Liver (tissue), 9 donors: Measurements from ENCODE around the gene PARP12. TPM values are rescaled to one million over a fixed set of nuclear protein-coding genes. Genes with fewer than 3 reads are reported as not detected.

Experiments
- DNase-seq: peaks from one replicate; pipeline ENCODE4 v3.0.0-alpha.2; 2017; ENCODE audit warnings: low spot score
- H3K27ac ChIP-seq, 2 donors: one replicate each; pipeline ENCODE4 v1.7.0; 2013; ENCODE audit warnings: inconsistent platforms in 2 of 2, low read length in 2 of 2, control low read depth in 1 of 2, low read depth in 1 of 2, mild to moderate bottlenecking in 1 of 2
- H3K27me3 ChIP-seq, 4 donors: one replicate each; pipeline versions ENCODE4 v1.6.1 to v1.7.0; 2013; ENCODE audit warnings: low read length in 3 of 4, inconsistent platforms in 1 of 4, mild to moderate bottlenecking in 1 of 4, moderate library complexity in 1 of 4; ENCODE audit not compliant: control insufficient read depth in 4 of 4, insufficient read depth in 4 of 4
- H3K36me3 ChIP-seq, 4 donors: one replicate each; pipeline versions ENCODE4 v1.6.1 to v1.7.0; 2013; ENCODE audit warnings: low read length in 3 of 4, mild to moderate bottlenecking in 3 of 4, low read depth in 1 of 4, moderate library complexity in 1 of 4; ENCODE audit not compliant: control insufficient read depth in 4 of 4, insufficient read depth in 3 of 4
- H3K4me1 ChIP-seq, 4 donors: one replicate each; pipeline versions ENCODE4 v1.6.1 to v1.7.0; 2013; ENCODE audit warnings: low read length in 3 of 4, mild to moderate bottlenecking in 3 of 4, moderate library complexity in 1 of 4; ENCODE audit not compliant: control insufficient read depth in 4 of 4, insufficient read depth in 4 of 4
- H3K4me3 ChIP-seq, 3 donors: one replicate each; pipeline versions ENCODE4 v1.6.1 to v1.7.0; 2013; ENCODE audit warnings: low read length in 3 of 3, control low read depth in 1 of 3, low read depth in 1 of 3, mild to moderate bottlenecking in 1 of 3
- H3K9ac ChIP-seq, 2 donors: one replicate each; pipeline ENCODE4 v1.7.0; 2013; ENCODE audit warnings: low read length in 2 of 2, mild to moderate bottlenecking in 2 of 2, moderate library complexity in 2 of 2, control low read depth in 1 of 2, low read depth in 1 of 2
- H3K9me3 ChIP-seq, 4 donors: one replicate each; pipeline versions ENCODE4 v1.6.1 to v1.7.0; 2013; ENCODE audit warnings: low read length in 3 of 4; ENCODE audit not compliant: control insufficient read depth in 4 of 4
- CTCF ChIP-seq: fragments of 150-350 bp; IDR thresholded peaks from 2 replicates; pipeline ENCODE4 v1.5.1; 2017; ENCODE audit warnings: improper control_type of control experiment, low read depth, low read length; ENCODE audit not compliant: missing input control
- FOXA1 ChIP-seq: IDR thresholded peaks from 2 replicates; pipeline ENCODE4 v1.6.1; 2016; ENCODE audit warnings: antibody characterized with exemption
- GABPA ChIP-seq, 2 donors: IDR thresholded peaks in 1 of 2; conservative IDR thresholded peaks in 1 of 2; 2 replicates each; pipeline ENCODE4 v1.6.1; 2016; ENCODE audit warnings: antibody characterized with exemption in 2 of 2, mild to moderate bottlenecking in 1 of 2, moderate library complexity in 1 of 2
- HNF4G ChIP-seq: IDR thresholded peaks from 2 replicates; pipeline ENCODE4 v1.6.1; 2016; ENCODE audit warnings: antibody characterized with exemption
- JUND ChIP-seq, 2 donors: IDR thresholded peaks; 2 replicates each; pipeline ENCODE4 v1.6.1; 2016; ENCODE audit warnings: antibody characterized with exemption in 2 of 2
- MAX ChIP-seq: IDR thresholded peaks from 2 replicates; pipeline ENCODE4 v1.6.1; 2016; ENCODE audit warnings: antibody characterized with exemption
- NR2F2 ChIP-seq: IDR thresholded peaks from 2 replicates; pipeline ENCODE4 v1.6.1; 2016; ENCODE audit warnings: antibody characterized with exemption
- RAD21 ChIP-seq, 2 donors: IDR thresholded peaks; 2 replicates each; pipeline ENCODE4 v1.6.1; 2016; ENCODE audit warnings: antibody characterized with exemption in 2 of 2, mild to moderate bottlenecking in 2 of 2
- REST ChIP-seq: IDR thresholded peaks from 2 replicates; pipeline ENCODE4 v1.6.1; 2016; ENCODE audit warnings: antibody characterized with exemption, mild to moderate bottlenecking
- SP1 ChIP-seq: IDR thresholded peaks from 2 replicates; pipeline ENCODE4 v1.6.1; 2018; ENCODE audit warnings: antibody characterized with exemption, mild to moderate bottlenecking
- TAF1 ChIP-seq: conservative IDR thresholded peaks from 2 replicates; pipeline ENCODE4 v1.6.1; 2016; ENCODE audit warnings: antibody characterized with exemption, mild to moderate bottlenecking
- YY1 ChIP-seq: IDR thresholded peaks from 2 replicates; pipeline ENCODE4 v1.6.1; 2016; ENCODE audit warnings: antibody characterized with exemption, mild to moderate bottlenecking
- ZBTB33 ChIP-seq: IDR thresholded peaks from 2 replicates; pipeline ENCODE4 v1.6.1; 2016; ENCODE audit warnings: antibody characterized with exemption
- WGBS: extraction: QIAGEN DNeasy Blood & Tissue Kit; methylation state at CpG from one replicate; pipeline ENCODE4 v1.1.7; 2013; 5-methylcytosine and 5-hydroxymethylcytosine counted together
- polyA plus RNA-seq, 2 donors: library from polyadenylated mRNA; stranded (reverse) in 1 of 2; unstranded in 1 of 2; fragments of 200-250 nt in 1 of 2; fragments of >200 nt in 1 of 2; fragmentation: Nextera tagmentation in 1 of 2; extraction: Ambion mirVana in 1 of 2; gene quantifications; one replicate each; pipeline versions ENCODE4 v1.2.1 to v1.2.3, GENCODE V29; 2013 to 2015
- total RNA-seq, 2 donors: library from RNA; depleted of rRNA; stranded (reverse); fragments of >200 nt; gene quantifications; one replicate each; pipeline ENCODE4 v1.2.3, GENCODE V29; 2014
- donor health status: healthy.
- donor health status: healthy.
- donor health status: healthy.
- donor health status: healthy.
- donor health status: healthy.

PARP12 gene
- total and polyA plus RNA-seq, 4 donors, result 13.3 to 32.7 (median 19.8) TPM

- DNase-seq, result no peak
- 93% methylated on average over 15 of the region's 15 CpGs for WGBS
- H3K36me3 ChIP-seq, result no peaks in the 10 kb centered on the region
- peaks cover 0 to 2% (median 1%) of the 10 kb centered on the region in 4 donors for H3K4me1 ChIP-seq
- no peak overlapping the region for H3K9ac ChIP-seq
- H3K27ac ChIP-seq, result no peak overlapping the region
- TF ChIP-seq NR2F2, result no peak
- TF ChIP-seq TAF1, result no peak
- no peak for TF ChIP-seq HNF4G
- TF ChIP-seq GABPA (IDR thresholded peaks at IDR 0.05 in 1 of 2, conservative IDR thresholded peaks at IDR 0.05 in 1 of 2), result no peak
- TF ChIP-seq REST, result no peak
- no peak for TF ChIP-seq JUND (IDR thresholded peaks at IDR 0.05)
- no peak for TF ChIP-seq YY1
- no peak for TF ChIP-seq SP1
- TF ChIP-seq RAD21 (IDR thresholded peaks at IDR 0.05), result no peak
- TF ChIP-seq ZBTB33, result no peak
- no peak for TF ChIP-seq FOXA1
- no peak for TF ChIP-seq CTCF
- no peaks in the 10 kb centered on the region for H3K27me3 ChIP-seq
- no peak overlapping the region for H3K4me3 ChIP-seq
- H3K9me3 ChIP-seq, result no peaks in the 10 kb centered on the region
Observed at GRCh38 chr7:140017543-140017942, 45.2 kb downstream of the PARP12 start.

GRCh38 chr7:140017034-140017433 is 45.7 kb downstream of the PARP12 start:
- H3K4me3 ChIP-seq, result no peak overlapping the region
- no peaks in the 10 kb centered on the region for H3K36me3 ChIP-seq
- no peaks in the 10 kb centered on the region for H3K27me3 ChIP-seq
- no peaks in the 10 kb centered on the region for H3K4me1 ChIP-seq
- WGBS, result 91% methylated on average over 7 of the region's 7 CpGs
- DNase-seq, result no peak
- no peaks in the 10 kb centered on the region for H3K9me3 ChIP-seq
- TF ChIP-seq YY1, result no peak
- TF ChIP-seq GABPA (IDR thresholded peaks at IDR 0.05 in 1 of 2, conservative IDR thresholded peaks at IDR 0.05 in 1 of 2), result no peak
- TF ChIP-seq CTCF, result no peak
- no peak for TF ChIP-seq MAX
- no peak for TF ChIP-seq SP1
- no peak for TF ChIP-seq FOXA1
- H3K9ac ChIP-seq, result no peak overlapping the region
- no peak overlapping the region for H3K27ac ChIP-seq
